T-helper 22 cell (primary cell): Measurements from ENCODE around the gene ANO2.

ENCODE experiments used
- DNase-seq: peaks from one replicate; pipeline ENCODE4 v3.0.0-alpha.2; 2020; ENCODE audit warnings: low read depth

ANO2 gene

DNA sequence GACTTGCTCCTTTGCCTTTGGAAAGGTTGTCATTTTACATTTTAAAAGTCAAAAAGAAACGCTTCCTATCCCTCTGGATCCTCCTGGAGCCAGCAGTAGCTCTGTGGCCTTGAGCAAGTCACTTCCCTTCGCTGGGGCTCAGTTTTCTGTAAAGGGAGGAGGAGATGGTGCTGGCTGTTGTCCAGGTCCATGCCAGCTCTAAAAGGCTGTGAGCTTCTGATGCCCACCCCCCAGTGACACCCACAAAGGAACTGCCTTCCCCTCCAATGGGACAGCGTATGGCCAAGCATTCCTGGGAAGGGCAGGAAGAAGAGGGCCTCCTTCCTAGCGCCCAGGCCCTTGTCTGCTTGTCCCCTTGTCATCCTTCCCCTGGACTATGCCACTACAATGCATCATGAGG is 431.7 kb downstream of the ANO2 start:
- no peak for DNase-seq
